ENCODE measurements around the gene KIF20B.
A peak's percentile ranks its signal among the peaks of the same experiment; 100 is the strongest.

KIF20B gene, protein sequence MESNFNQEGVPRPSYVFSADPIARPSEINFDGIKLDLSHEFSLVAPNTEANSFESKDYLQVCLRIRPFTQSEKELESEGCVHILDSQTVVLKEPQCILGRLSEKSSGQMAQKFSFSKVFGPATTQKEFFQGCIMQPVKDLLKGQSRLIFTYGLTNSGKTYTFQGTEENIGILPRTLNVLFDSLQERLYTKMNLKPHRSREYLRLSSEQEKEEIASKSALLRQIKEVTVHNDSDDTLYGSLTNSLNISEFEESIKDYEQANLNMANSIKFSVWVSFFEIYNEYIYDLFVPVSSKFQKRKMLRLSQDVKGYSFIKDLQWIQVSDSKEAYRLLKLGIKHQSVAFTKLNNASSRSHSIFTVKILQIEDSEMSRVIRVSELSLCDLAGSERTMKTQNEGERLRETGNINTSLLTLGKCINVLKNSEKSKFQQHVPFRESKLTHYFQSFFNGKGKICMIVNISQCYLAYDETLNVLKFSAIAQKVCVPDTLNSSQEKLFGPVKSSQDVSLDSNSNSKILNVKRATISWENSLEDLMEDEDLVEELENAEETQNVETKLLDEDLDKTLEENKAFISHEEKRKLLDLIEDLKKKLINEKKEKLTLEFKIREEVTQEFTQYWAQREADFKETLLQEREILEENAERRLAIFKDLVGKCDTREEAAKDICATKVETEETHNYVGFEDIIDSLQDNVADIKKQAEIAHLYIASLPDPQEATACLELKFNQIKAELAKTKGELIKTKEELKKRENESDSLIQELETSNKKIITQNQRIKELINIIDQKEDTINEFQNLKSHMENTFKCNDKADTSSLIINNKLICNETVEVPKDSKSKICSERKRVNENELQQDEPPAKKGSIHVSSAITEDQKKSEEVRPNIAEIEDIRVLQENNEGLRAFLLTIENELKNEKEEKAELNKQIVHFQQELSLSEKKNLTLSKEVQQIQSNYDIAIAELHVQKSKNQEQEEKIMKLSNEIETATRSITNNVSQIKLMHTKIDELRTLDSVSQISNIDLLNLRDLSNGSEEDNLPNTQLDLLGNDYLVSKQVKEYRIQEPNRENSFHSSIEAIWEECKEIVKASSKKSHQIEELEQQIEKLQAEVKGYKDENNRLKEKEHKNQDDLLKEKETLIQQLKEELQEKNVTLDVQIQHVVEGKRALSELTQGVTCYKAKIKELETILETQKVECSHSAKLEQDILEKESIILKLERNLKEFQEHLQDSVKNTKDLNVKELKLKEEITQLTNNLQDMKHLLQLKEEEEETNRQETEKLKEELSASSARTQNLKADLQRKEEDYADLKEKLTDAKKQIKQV (N-terminal part only)

DNA sequence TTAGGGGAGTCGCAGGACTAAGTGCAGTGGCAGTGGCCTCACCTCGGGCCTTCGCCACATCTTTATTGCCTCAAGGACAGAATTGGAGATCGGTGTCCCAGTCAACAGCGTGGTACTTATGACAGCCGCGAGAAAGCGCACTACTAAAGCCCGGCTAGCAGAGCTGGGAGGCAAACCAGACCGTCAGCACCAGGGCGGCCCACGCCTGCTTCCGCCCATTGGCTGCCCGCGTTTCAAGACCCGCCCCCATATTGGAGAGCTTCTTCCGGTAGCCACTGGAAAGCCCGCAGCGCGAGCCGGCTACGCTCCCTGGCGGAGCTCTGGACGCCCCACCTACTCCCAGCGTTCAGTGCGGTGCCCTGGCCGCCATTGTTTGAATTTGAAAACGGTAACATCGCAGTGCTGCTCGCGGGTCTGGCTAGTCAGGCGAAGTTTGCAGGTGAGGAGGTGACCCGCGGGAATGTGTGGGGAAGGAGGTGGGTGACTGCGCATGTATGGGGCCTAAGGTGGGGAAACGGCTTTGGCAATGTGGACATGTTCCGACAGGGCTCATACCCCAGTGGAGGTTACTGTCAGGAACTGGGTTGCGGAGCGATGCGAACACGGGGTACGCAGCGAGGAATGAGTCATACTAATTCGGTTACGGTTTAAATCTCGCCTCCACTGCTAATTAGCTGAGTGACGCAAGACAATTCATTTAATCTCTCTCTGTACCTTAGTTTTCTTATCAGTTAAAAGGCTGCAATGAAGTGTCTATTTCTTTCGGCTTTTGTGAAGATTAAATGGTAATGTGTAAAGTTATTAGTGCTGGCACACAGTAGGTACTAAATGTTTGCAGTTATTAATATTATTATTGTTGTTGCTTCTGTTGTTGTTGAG lies at the start of gene KIF20B:
Gene KIF20B (plus strand): TSS at position 349 of the 879 bp plus-strand sequence. CDS start 3,705 bp downstream, outside the sequence.
- peak; percentile 88 for DNase-seq (ENCODE audit: low read depth, low spot score)

DNA sequence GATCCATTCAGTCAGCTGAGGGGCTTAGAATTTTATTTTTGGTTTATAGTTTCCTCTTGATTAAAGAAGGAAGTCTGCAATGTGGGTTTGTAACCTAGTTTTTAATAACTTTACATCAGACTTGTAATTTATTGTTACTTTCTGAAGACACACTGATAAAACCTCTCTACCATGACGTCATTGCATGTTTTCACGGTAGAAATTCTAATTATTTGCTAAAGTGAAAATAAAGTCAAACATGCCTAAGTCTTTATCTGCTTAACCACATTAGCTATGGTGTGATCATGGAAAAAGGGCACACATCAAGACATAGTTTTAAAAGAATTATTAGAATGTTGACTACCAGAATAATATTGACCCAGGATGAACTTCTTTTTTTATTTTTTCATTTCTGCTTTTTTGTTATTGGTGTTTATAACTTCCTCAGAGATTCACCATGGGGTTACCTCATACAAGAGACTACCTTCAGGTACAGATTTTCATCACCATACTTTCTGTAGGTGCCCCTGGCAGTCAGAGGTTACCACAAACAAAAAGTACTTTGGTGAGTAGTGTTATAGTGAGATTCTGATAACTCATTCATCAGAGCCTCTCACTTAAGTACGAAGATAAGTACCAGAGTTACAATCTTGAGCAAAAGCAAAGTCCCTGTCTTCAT lies 49.3 kb upstream of the KIF20B start:
- DNase-seq (ENCODE audit: low read depth, low spot score), result no peak

DNA sequence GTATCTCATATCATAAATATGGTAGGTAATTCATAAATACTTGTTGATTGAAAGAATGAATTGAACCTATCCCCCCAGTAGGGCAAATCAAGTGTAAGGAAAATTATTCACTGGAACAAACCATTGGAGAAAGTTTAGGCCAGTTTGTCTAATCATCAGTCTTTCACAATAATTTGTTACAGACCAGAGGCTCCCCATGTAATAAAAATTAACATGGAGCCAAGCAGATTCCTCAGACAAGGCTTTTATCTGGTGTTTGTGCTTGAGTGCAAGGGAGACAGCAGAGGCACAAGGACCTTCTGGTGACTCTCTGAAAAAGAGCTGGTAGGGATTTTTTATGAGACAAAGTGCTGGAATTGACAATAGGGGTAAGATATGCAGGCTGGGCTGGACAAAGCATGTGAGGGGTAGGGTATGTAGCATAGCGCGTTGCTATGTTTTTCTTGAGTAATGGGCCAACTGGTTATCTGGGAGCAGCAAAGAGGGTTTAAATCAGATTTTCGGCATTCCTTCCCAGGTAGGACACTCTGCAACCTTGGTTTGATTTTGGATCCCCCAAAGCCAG lies 48.5 kb upstream of the KIF20B start:
- DNase-seq (ENCODE audit: low read depth, low spot score), result no peak

DNA sequence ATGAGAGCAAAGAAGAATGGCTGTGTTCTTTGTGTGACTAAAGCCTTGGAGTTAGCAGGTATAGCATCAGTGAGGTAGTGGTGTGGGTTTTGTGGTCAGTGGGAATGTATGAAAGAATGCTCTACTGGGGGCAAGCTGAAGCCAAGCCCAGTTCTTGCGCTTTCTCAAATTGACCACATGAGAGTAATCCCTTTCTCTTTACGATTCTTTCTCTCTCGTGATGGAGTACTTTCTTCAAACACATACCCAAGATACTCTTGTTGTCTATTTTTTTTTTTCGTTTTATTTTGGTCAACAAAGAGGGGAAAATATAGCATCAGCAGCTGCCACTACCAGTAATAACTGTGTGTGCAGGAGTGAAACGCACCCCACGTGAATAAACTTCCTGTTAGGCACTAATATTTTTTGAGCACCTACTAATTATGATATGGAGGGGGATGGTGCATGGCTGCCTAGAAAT lies 48.0 kb upstream of the KIF20B start:
- DNase-seq (ENCODE audit: low read depth, low spot score), result no peak

DNA sequence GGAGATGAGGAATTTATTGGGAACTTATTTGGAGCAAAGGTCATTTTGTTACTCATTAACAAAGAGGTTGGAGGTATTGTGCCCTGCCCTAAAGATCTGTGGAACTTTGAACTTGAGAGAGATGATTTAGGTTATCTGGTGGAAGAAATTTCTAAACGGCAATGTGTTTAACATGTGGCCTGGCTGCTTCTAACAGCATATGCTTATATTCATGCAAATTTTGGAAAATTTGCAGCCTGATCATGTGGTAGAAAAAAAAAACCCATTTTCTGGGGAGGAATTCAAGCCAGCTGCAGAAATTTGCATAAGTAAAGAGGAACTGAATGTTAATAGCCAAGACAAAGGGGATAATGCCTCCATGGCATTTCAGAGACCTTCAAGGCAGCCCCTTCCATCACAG lies 45.7 kb upstream of the KIF20B start:
- no peak for DNase-seq (ENCODE audit: low read depth, low spot score)

DNA sequence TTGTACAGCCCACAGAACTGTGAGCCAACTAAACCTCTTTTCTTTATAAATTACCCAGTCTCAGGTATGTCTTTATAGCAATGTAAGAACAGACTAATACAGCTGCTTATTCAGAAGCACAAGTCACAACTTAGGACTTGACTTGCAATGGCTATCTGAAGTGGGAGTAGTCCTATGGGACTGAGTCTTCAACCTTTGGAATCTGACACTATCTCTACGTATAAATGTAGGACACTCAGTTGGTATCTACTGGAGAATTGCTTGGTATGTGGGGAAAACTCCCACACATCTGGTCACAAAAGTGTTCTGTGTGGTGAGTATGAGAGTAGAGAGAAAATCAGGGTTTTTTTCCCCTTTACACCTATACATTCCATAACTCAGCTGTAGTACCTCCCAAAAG lies 44.1 kb upstream of the KIF20B start:
- DNase-seq (ENCODE audit: low read depth, low spot score), result no peak

DNA sequence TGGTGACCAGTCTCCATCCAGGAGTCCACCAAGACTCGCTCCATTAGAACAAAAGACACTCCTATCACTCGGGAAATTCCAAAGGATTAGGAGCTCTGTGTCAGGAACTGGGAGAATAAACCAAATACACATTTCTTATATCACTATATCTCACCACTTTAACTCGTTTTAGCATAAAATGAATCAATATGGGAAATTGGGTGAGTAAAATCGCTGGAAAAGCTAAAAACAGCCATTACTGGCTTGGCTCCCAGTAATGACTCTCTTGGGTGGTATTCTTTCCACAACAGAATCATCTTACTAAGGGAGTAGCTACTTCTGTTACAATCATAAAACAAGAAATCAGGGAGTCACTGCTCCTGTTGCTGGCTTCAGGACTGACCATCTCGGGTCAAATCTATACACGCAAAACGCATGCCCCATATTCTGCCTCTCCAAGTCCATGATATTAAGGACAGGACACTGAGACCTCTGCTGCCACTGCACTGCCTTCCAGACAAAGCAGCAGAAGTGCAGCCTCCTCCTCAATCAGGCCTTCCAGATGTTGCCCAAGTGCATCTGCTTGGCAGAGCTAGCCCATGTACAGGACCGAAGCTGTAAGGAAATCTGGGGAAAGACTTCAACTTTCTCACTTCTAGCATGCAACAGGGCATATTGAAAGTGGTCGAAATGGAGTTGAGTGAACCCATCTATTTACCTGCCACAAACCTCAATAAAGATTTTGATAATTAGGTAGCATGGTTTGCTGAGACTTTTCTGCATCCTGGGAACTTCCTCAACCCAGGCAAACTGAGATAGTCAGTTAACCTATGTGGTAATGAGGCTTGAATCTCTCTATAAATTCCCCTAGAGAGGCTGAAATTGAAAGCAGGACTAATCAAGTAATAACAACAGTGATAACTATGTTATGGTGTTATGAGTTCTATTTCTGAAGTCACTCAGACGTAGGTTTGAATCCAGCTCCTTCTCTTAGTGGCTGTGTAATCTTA lies 42.0 kb upstream of the KIF20B start:
- DNase-seq (ENCODE audit: low read depth, low spot score), result no peak

DNA sequence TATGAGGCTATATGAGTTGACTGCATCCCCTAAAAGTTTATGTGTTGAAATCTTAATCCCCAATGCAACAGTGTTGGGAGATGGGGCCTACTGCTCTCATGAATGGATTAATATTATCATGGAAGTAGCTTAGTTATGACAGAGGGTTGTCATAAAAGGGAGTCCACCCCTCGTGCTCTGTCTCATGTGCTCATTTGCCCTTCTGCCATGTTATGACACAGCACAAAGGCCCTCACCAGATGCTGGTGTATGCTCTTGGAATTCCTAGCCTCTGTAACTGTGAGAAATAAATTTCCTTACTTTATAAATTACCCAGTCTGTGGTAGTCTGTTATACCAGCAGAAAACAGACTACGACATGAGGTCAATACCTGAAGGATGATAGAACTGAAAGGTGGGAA lies 38.8 kb upstream of the KIF20B start:
- no peak for DNase-seq (ENCODE audit: low read depth, low spot score)

DNA sequence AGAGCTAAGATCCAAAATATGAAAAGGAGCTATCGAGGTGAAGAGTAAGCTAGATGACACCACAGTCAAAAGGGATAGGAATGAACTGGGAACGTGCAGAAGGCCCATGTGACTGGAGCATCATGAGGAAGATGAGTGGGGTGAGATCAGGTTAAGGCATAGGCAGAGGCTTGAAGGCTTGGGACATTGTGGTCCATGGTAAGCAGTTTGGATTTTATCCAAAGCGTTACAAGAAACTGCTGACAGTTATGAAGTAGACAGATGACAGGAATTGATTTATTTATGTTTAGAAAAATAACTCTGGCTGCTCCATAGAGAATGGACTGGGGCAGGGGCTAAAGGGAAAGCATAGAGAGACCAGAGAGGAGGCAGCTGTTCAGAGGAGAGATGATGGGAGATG lies 38.2 kb upstream of the KIF20B start:
- DNase-seq (ENCODE audit: low read depth, low spot score), result no peak

DNA sequence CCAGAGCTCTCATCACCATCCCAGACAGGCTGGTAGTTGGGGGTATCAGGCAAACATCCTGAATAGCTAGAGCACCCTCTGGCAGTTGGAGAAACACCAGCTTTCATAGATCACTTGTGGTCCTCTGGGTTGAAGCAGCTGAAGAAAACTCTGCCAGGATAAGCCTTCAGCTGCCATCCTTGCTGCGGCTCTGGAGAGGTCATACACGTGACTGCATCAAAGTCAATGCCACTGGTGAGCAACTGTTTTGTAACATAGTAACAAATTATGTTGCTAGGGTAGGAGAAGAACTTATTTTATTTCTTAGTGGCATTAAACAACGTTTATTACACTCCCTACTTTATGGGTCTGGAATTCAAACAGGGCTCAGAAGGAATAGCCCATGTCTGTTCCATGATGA lies 37.2 kb upstream of the KIF20B start:
- DNase-seq (ENCODE audit: low read depth, low spot score), result no peak

DNA sequence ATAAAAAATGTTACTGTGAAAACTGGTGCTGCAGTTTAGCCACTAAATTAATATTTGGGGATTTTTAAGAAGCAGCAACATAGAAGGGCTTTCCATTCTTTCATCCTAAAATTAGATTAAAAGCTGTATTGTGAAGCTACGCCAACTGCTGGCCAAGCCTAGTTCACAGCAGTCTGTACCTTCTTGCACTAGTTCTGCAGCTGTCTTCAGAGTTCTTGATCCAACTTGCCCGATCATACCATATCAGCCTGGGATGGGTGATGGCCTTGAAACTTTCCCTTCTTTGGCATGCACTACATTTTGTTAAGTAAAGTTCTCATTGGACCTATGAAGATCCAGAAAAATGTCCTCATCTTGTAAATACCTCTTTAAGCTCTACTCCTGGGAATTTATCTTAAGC lies 36.1 kb upstream of the KIF20B start:
- no peak for DNase-seq (ENCODE audit: low read depth, low spot score)

DNA sequence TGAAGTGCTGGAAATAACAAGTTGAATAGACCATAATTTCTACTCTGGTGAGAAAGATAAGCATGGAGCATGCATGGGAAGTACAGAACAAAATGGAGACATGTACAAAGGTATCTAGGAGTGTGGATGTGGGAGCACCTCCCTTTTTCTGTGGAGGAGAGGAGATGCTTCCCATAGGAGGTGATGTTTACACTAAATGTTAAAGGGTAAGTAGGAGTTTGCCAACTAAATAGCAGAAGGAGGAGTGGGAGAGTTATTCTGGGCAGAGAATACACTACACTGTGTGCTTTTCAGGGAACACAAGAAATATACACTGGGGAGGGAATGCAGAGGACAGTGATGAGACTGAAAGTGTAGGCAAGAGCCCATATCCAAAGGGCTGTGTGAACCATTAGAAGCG lies 35.3 kb upstream of the KIF20B start:
- DNase-seq (ENCODE audit: low read depth, low spot score), result no peak

DNA sequence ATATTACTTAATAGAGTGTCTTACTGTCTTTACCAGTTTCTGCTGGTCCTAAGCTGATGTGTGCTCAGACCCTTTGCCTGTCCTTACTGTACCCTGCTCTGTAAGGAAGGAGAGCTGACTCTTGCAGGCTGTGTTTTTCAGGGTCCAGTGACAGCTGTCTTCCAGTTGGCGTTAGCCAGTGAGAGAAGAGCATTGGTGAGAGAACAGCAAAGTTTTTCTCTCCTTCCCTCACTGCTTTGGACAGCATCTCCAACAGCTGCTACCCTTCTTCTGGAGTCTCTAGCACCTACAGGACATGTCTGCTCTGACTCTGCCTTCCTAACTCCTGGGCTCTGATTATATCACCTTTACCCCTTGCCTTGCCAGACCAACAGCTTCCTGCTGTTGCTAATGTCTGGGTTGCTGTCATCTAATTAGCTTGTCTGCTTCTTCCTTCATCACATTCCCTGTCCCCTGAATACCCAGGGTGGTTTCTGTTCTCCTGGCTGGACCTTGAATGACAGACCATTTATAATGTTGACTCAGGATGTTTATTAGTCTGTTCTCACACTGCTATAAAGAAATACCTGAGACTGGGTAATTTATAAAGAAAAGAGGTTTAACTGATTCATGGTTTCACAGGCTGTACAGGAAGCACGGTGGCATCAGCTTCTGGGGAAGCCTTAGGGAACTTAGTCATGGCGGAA lies 32.9 kb upstream of the KIF20B start:
- DNase-seq (ENCODE audit: low read depth, low spot score), result no peak

DNA sequence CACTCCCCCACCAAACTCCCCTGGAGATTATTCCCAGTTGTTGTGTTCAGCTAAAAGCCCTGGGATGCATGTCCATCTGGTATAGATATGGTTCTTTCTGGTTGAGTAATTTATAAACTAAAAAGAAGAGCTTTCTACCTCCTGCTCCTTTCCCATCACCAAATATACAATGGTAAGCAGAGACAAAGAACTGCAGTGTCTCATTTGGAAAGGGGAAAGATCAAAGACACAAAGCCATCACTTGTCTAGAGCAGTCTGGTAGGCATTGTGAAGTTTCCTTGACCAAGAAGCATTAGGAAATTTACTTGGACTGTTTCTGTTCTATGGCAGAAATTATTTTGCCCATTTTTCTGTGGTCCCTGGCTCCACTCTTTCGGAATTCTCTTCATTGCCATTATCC lies 31.4 kb upstream of the KIF20B start:
- no peak for DNase-seq (ENCODE audit: low read depth, low spot score)

DNA sequence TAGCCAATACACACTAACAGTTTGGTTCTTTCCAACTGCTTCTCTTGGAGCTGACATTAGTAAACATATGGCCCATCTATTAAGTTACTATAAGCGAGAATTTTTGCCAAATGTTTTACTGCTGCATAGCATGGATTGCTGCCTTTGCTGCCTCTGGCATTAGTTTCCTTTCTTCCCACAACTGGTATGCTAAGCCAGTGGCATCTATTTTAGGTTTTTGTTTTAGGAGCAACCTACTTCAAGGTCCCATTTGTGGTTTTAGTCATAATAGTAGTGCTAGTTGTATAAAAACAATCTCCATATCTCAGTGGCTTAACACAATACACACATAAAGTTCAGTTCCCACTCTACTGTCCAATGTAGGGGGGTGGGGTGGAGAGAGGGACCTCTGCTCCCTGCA lies 30.5 kb upstream of the KIF20B start:
- DNase-seq (ENCODE audit: low read depth, low spot score), result no peak

DNA sequence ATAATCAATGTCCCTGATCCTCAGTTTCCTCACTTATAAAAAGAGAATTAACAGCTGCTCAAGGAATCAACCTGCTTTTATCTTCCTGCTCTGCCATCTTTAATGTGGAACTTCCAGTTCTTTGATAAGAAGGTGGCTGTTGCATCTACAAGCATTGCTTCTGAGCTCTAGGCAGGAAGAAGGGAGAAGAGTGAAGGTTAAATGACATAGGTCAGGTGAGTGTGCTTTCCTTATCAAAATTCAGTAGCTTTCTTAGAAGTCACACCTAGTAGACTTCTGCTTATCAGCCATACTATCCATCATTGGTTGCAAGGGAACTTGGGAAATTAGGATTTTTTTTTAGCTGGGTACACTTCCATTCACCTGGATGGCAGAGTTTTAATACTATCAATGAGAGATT lies 24.0 kb upstream of the KIF20B start:
- DNase-seq (ENCODE audit: low read depth, low spot score), result no peak

DNA sequence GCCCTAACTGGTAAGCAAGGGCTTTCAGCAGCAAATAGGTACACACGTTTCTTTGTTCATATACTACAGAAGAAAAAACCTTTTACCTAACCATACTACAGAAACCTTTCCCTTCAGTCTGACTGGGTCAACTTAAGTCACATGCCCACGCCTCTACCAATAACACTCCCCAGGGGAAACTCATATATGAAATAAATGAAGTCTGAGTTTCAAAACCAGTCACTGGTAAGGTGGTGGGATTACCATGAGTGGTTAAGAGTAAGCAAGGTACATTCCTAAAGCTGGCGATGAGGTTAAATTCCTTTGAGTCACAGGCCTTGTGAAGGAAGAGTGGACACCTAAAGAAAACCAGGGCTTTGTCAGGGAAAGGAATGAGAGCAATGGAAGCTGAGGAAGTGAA lies 21.4 kb upstream of the KIF20B start:
- DNase-seq (ENCODE audit: low read depth, low spot score), result no peak

DNA sequence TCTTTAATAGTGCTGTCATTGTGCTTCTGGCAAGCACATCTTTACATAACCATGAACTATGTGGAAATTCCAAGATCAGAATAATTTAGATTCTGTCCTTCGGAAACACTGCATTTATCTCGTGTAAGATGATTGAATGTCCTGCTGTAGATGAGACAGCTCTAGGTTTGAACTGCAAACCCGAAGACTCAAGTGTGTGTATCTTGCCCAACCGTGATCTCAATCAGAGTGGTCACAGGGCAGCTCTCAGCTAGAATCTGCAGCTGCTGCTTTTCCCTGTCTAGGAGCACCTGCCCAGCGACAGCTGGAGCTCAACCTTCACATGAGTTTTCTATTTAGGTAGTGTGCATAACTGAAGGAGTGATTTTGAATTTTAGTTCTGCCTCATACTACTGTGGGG lies 17.5 kb upstream of the KIF20B start:
- no peak for DNase-seq (ENCODE audit: low read depth, low spot score)

Measured in smooth muscle cell of the brain vasculature (primary cell).